Uterus (tissue), 2 donors: ENCODE results near the gene TMCO2.

ENCODE experiments used
- POLR2A ChIP-seq, 2 donors: fragments of 450-650 bp; IDR thresholded peaks; one replicate each; pipeline ENCODE4 v1.6.1; 2016; ENCODE audit warnings: antibody characterized with exemption in 2 of 2, mild to moderate bottlenecking in 1 of 2, moderate library complexity in 1 of 2
- TF ChIP-seq, protein P1 (sequence below), 4 experiments: fragments of 200-600 bp in 2 of 4; fragments of 450-650 bp in 2 of 4; sonication (generic) in 2 of 4; IDR thresholded peaks; one replicate each; pipeline ENCODE4 v1.5.1; 2016 to 2019; ENCODE audit warnings: antibody characterized with exemption in 4 of 4, mild to moderate bottlenecking in 2 of 4, moderate library complexity in 1 of 4

DNA sequence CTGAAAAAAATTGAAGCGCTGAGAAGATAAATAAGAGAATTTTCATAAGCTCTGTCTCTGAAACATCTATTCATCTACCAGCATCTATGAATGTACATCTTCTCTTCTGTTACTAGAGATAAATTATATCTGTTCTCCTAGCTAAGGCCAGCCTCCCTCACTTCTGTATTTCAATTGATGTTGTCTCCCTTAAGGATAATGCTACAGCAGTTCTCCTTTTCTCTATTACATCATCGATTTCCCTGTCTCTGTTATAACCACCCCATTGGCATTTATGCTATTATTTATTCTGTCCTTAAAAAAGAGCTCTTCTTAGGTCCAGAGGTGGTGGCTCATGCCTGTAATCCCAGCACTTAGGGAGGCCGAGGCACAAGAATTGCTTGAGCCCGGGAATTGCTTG is 42.9 kb upstream of the TMCO2 start:
- no peak for TF ChIP-seq POLR2A (IDR thresholded peaks at IDR 0.05)
- TF ChIP-seq, protein P1, sequence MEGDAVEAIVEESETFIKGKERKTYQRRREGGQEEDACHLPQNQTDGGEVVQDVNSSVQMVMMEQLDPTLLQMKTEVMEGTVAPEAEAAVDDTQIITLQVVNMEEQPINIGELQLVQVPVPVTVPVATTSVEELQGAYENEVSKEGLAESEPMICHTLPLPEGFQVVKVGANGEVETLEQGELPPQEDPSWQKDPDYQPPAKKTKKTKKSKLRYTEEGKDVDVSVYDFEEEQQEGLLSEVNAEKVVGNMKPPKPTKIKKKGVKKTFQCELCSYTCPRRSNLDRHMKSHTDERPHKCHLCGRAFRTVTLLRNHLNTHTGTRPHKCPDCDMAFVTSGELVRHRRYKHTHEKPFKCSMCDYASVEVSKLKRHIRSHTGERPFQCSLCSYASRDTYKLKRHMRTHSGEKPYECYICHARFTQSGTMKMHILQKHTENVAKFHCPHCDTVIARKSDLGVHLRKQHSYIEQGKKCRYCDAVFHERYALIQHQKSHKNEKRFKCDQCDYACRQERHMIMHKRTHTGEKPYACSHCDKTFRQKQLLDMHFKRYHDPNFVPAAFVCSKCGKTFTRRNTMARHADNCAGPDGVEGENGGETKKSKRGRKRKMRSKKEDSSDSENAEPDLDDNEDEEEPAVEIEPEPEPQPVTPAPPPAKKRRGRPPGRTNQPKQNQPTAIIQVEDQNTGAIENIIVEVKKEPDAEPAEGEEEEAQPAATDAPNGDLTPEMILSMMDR (IDR thresholded peaks at IDR 0.05) = no peak
